ENCODE data around the gene SORL1.
A peak's percentile ranks its signal among the peaks of the same experiment; 100 is the strongest.

The SORL1 gene

DNA sequence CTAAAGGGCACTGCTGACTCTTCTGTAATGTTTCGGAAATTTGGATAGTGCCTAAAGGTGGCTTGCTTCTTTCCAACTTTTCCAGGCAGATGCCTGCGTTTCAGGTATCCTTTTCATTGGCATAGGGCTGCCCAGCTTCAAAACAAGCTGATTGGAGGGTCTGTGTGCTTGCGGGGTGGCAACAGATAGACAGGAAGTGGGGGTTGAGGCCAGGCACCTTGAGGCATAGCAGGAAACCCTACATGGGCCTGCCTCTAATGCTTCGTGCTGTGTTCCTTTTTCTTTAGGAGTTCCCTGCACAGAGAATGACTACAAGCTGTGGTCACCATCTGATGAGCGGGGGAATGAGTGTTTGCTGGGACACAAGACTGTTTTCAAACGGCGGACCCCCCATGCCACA lies 92.8 kb downstream of the SORL1 start:
- no peak for DNase-seq

DNA sequence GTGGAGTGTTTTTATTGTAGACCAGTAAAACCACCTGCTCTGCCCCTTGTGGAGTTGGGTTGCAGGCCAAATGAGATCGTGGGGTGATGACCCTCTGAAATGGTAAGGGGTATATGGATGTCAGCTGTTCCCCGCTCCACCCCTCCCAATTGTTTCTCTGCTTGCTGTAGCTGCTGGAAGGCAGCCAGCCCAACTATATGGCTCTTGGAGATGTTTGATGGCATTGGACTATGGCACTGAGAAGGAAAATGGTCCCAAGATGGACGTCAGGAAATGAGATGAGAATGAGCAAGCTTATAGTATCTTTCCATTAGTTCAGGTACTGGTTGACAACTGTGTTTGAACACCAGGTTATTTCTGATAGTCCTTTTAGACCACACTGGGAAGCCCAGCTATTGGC lies 95.5 kb downstream of the SORL1 start:
- no peak for DNase-seq

DNA sequence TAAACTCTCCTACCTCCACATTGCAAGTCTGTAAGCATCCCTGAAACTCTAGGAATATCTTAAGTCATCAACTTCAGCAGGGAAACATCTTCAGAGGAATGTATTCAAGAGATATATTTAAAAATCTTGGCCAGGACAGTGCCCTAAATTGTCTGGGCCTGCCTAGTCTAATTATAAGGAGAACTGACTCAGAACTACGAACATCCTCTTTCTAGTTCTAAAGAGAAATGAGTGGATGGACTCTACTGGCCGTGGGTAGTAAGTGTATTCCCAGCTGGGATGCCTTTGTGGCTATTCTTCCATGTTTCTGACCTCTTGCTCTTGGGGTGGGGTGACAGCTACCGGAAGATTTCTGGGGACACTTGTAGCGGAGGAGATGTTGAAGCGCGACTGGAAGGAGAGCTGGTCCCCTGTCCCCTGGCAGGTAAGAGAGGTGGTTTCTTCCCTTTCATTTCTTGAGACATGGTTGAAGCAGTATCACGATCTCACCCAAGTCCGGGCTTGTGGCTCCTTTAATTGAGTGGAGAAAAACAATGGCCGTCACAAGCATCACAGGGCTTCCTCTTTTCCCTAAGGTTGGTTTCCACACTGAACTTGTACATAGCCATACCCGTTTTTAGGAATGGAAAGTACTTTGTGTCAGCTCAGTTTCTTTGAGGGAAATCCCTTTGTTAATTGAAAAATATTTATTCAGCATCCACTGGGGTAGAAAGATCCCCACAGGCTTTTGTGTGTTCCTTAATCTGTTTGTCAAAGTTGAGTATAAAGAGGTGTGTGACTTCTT lies 98.3 kb downstream of the SORL1 start:
- DNase-seq: no peak

DNA sequence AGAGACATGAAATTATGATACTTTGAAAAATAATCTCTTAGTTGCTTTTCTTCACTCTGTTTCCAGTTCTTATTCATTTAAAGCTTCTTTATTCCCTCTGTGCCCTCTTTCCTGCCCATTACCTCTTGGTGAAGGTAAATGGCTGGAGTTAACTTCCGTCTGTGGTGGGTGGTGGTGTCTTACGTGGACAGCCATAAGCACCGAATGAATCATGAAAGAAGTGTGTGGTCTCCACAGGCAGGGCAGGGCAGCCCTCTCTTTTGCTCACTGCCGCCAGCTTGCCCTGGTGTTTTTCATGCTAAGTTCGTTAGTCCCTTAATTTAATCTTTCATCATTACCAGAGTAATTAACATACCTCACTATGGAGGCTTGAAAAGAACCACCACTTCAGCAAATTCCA lies 99.3 kb downstream of the SORL1 start:
- DNase-seq: no peak

DNA sequence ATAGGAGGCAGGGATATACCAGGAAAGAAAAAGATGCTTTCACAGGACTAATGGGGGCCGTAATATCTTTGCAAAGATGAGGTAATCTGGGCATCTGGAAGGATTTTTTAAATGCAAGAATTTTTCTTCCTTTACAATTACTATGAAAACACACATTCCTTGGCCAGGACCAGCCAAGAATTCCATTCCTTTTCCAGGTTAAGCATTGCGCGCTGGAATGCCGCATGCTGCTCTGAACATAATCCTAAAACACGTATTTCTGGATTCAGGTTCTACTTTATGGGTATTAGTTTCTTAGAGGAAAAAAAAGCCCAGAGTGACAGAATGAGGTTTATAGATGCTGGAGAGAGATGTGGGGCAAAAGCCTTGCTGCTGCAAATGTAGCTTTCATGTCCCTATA lies 100.0 kb downstream of the SORL1 start:
- DNase-seq: no peak

DNA sequence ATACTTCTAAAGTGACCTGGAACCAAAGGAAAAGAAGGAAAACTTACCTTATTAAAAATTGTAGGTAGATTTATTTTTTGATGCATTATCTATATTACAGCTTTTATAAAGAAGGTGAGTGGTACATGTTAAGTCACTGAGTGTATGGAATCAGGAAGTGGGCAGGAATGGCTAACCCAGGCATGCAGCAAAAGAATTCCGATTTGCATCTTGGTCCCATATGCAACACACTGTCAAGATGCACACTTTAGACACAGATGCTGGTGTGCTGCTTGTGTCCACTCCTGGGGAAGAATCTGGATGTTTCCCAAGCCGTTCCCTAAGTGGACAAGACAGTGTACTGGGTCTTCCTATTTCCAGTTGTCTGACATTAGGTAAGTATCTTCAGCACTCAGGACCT lies 100.5 kb downstream of the SORL1 start:
- no peak for DNase-seq

DNA sequence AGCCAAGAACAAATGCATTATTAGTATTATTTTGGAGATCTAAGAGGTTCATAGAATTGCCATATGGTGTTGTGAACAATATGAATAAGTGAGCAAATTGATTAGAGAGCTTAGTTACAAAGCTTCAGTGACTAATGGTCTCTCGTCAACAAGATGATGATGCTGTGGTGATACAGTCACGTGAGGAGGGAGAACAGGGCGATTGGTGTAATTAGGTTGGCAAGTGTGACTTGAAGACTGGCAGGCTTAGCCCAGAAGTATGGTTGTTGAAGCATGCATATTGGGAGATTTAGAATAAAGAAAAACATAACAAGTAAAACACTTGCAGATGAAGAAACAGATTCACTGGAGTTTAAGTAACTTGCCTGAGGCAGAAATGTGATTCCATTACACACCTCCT lies 101.3 kb downstream of the SORL1 start:
- no peak for DNase-seq

DNA sequence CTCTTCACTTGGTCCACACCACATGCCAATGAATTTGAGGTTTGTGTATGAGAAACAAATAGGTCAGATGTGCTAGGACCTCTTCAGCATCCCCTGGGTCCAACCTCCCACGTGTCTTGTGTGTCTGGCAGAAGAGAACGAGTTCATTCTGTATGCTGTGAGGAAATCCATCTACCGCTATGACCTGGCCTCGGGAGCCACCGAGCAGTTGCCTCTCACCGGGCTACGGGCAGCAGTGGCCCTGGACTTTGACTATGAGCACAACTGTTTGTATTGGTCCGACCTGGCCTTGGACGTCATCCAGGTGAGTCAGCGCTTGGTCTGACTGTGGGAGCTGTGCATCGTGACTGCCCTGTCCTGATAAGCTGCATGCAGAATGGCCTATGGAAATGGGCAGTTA lies 101.7 kb downstream of the SORL1 start:
- no peak for DNase-seq

DNA sequence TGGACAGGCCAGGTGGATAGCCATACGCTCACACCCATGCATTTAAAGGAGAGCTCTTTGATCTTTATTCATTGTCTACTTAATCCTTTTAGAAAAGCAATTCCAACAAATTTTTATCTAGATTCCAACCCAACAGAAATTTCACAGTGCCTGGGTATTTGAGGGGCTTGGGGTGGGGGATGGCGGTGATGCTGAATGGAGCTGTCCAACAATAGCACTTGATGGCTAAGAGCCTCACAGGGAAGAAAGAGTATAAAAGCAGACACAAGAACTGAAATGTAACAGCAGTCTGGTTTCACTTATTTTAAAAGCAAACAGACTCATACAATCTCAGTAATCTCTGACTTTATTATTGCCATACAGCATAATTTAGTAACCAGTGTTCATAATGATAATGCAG lies 102.4 kb downstream of the SORL1 start:
- DNase-seq: no peak

DNA sequence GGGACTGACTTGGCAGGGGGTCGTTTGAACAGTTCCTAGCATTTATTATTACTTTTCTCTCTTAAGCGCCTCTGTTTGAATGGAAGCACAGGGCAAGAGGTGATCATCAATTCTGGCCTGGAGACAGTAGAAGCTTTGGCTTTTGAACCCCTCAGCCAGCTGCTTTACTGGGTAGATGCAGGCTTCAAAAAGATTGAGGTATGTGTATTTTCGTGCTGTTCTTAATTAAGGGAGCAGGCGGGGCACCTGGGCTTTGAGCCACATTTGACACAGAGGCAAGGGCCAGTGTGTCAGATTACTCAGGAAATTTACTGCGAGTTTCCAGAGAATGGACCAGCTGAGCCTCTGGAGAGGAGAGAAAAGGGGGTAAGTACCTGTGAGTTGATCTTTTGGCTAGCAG lies 103.0 kb downstream of the SORL1 start:
- peak; percentile 37 for DNase-seq

DNA sequence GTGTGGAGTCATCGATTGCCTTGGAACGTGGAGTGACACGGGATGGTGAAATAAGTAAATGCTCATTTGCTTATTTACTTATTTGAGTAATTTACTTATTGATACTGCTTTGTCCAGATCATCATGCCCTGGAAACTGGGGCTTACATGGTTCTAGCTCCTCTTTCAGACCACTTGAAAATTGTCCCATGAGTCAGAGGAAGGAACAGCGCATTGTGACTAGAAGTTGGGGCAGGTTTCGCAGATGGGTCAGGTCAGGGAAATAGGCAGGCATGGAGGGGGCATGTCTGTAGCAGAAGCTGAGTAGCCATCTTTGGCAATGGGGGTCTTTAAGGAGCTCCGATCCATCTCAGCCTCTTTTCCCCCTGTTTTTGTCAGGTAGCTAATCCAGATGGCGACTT lies 104.8 kb downstream of the SORL1 start:
- no peak for DNase-seq

DNA sequence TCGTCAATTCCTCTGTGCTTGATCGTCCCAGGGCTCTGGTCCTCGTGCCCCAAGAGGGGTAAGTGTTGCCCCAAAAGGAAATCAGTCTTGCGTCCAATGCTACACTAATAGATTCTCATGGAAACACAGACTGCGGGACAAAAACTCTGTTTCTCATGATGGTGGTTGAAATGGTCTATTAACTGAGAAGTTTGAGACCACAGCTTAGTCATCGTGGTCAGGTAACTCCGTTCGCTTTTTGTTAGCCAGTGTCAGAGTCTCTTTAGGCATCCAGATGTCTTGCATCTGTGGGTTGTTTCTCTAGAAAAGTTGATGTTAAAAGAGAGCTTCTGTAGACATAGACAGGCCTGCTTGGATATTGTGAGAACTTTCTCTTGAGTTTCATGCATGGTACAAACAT lies 105.2 kb downstream of the SORL1 start:
- DNase-seq: no peak

DNA sequence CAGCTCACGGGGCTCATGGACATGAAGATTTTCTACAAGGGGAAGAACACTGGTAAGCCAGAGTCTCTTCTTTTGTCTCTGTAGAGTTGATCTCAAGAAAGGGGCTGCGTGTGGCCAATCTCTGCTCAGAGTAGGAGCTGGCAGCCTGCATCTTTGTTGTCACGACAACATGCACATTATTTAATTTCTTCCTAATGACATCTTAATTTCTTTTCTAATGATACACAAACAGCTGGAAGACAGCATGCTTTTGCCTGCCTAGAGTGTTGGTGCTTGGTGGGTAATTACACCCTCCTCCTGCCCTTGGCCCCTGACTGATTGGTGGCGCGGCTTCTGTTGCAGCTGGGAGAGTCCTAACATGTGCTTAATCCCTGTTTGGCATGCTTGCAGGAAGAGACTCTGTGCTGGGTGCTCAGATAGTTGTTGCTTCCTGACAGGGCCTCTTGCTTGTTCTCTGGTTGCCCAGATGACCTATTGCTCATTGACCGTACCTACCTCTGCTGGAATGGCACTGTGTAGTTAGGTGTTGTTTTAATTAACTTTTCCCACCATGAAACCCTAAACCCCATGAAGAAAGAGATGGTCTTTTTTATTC lies 107.6 kb downstream of the SORL1 start:
- DNase-seq: peak; percentile 31

DNA sequence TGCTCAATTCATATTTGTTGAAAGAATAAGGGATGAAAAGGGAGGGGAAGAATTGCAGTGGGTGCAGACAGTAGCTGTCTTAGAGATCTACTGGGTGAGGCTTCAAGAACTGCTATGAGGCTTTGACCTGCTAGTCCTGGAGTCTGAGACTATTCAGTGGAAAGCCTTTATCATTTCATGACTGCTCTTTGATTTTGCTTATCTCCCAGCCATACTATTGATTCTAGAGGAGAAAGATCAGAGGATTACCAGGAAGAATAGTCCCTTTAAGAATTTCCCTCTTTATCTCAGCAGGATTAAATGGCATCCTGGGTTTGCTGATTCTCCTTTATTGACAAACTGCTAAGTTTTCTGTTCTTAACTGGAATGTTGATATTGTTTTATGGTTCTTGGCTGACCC lies 108.1 kb downstream of the SORL1 start:
- no peak for DNase-seq

DNA sequence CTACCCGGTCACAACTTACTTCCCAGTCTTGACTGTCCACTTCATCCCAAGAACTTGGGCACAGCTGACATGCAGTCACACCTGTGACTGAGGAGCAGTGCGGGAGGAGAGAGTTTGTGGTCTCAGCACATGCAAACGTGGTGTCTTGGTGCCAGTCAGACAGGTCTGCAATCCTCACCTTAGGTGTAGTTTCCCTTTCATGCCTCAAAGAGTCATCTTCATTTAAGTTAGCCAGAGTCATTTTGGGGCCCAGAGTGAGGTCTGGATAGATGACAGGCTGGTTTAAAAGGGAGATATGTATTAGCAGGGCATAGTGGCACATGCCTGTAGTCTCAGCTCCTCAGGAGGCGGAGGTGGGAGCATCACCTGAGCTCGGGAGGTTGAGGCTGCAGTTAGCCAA lies 109.1 kb downstream of the SORL1 start:
- no peak for DNase-seq

DNA sequence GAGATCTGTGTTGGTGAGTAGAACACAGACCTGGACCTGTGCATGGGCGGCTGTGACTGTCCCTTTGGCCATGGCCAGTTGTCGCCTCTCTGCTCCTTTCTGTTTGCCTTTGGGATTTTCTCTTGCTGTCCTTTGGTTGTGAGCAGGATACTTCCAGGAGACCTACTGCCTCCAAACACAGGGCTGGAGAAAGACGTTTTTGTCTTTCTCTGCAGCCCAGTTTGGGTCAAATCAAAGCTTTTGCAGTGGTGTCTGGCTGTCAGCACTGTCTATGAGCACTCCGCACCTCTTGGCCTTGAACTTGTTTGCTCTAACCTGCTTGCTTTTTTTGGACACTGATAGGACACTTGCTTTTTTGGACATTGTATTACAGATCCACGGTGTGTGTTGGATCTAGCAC lies 109.6 kb downstream of the SORL1 start:
- no peak for DNase-seq

DNA sequence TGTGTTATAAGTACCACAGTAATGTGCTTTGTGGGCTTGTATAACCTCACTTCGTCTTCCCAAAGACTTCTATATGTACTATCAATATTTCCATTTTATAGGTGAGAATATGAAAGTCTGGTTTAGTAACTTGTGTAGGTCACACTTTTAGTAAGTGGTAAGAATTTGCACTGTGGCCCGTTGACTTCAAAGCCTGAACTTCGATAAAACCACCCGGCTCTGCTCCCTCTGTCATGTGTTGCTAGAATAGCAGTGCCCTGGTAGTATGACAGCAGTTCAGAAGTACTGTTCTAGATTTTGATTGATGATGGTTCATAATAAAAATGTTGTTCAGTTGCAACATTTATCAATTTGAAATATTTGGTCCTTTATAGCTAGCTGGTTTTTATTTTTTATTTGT lies 110.9 kb downstream of the SORL1 start:
- no peak for DNase-seq

DNA sequence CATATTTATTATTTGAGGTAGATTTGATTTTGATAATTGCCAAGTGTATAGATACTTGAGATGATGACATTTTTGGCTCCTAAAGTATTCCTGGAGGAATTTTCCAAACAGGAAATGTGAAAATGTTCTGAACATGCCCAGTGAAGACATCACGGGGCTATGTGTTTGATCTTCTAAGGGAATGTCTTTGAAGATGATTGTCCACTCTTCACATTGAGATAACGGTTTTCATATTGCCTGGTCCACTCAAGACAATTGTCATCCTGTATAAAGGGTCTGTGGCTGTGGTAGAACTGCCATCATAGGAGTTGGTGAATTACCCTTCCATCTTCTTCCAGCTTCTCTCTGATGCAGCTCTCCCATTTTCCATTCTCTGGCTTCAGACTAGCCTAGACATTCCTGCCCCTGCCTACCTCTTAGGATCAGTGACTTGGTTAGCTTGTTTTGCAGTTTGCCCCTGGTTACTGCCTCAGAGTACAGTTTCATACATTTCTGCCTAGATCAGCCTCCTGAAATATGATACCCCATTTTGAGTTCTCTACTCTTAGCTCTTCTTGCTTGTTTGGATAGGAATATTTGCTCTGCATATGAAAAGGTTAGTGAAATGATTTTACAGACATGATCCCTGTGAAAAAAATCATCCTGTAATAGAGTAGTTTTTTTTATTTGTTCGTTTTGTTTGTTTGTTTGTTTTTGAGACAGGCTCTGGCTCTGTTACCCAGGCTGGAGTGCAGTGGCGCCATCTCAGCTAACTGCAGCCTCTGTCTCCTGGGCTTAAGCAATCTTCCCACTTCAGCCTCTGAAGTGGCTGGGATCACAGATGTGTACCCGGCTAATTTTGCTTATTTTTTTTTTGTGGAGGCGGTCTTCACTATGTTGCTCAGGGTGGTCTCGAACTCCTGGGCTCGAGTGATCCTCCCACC lies 112.0 kb downstream of the SORL1 start:
- no peak for DNase-seq

DNA sequence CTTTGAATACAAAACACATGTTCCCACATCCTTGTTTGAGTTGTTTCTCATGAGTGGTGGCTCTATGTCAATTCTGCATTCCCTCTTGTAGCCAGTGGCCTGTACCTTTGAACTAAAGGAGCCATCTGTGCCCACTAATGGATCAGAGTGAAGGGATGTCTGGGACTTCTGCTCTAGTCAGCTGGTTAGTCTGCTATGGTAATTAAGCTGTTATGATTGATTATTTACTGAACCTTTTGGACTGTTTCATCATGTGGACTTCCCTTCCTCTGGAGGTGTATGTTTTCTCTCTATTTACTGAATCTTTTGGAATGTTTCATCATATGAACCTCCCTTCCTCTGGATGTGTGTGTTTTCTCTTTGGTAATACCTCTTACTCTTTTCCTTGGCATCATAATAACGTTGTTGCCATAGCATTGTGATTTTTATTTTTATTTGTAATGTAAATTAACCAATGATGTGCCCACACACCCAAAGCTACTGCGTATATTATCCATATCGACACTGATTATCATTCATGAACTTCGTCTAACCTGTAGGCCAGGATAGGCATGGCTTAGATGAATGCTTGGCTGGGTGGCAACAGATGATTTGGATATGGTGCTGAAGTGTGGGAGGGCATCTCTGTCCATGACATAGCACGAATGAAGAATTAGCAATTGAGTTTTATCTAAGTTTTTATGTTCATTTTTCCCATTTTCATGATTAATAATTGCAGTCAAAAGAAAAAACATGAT lies 113.0 kb downstream of the SORL1 start:
- no peak for DNase-seq

DNA sequence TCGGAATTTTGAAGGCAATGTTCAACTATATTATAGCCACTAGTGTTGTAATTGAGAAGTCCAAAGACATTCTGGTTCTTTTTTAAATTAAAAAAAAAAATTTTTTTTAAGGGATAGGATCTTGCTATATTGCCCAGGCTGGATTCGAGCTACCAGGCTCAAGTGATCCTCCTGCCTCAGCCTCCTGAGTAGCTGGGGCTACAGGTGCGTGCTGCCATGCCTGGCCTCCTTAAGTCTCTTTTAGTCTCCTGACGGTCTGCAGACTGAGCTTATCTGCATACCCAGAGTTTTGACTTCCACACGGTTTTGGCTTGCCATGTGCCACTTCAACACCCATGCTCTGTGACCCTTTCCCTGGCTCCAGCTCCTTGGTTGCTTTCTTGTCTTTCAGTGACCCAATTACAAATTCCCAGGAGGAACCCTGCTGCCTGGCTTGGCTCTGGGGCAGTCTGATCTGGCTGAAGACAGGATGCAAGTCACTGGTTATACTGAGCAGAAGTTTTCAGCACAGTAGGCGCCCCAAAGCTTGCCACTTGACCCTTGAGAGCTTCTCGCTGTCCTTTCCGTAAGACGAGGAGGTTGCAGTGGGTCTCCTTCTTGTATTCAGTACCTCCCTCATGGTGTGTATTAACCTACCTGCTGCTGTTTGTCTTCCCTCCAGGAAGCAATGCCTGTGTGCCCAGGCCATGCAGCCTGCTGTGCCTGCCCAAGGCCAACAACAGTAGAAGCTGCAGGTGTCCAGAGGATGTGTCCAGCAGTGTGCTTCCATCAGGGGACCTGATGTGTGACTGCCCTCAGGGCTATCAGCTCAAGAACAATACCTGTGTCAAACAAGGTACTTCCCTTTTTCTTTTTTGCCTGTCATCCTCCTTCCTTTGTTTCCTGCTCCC lies 114.4 kb downstream of the SORL1 start:
- DNase-seq: peak; percentile 39

DNA sequence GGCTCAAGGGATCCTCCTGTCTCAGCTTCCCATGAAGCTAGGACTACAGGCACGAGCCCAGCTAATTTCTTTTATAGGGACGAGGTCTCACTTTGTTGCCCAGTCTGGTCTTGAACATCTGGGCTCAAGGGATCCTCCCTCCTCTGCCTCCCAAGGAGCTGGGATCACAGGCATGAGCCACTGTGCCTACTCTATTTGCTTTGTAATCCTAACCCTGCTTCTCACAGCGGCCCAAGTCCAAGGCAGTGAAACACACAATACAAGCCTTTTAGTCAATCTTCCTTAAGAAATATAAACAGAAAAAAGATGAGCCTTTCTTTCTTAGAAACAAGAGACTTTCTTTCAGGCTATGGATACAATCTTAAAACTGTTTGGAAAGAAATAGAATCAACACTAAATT lies 115.9 kb downstream of the SORL1 start:
- DNase-seq: no peak

All from COR-L47 (cell line).